HepG2 (cell line): ENCODE measurements around the gene C17orf75. TPM values are rescaled to one million over a fixed set of nuclear protein-coding genes. Genes with fewer than 3 reads are reported as not detected.

Experiments
- BHLHE40 ChIP-seq: IDR thresholded peaks from 2 replicates; pipeline ENCODE4 v1.6.1; 2011; ENCODE audit warnings: low read length, improper control_type of control experiment
- CBX5 ChIP-seq: sonication (generic); formaldehyde crosslinking; IDR thresholded peaks from 2 replicates; pipeline ENCODE4 v1.4.0; 2020; ENCODE audit warnings: missing genetic modification reagents, borderline replicate concordance
- CREB1 ChIP-seq, 2 experiments: fragments of 450-650 bp in 1 of 2; IDR thresholded peaks; 2 replicates each; pipeline ENCODE4 v1.6.1; 2016 to 2017; ENCODE audit warnings: control low read depth in 1 of 2, mild to moderate bottlenecking in 1 of 2, missing compliant biosample characterization in 1 of 2, missing genetic modification characterization in 1 of 2
- GABPA ChIP-seq, 2 experiments: IDR thresholded peaks; 2 replicates each; pipeline ENCODE4 v1.6.1; 2011 to 2016; ENCODE audit warnings: low read depth in 2 of 2, low read length in 1 of 2, missing biosample characterization in 1 of 2, missing genetic modification characterization in 1 of 2
- HMGA1 ChIP-seq: sonication (generic); formaldehyde crosslinking; conservative IDR thresholded peaks from 2 replicates; pipeline ENCODE4 v1.4.0; 2020; ENCODE audit warnings: missing genetic modification reagents
- HNRNPLL ChIP-seq: fragments of 200-400 bp; formaldehyde crosslinking; IDR thresholded peaks from 2 replicates; pipeline ENCODE4 v1.6.1; 2017; ENCODE audit warnings: mild to moderate bottlenecking, low read depth, low read length; ENCODE audit not compliant: poor library complexity, severe bottlenecking
- KAT7 ChIP-seq: IDR thresholded peaks from 2 replicates; pipeline ENCODE4 v1.6.1; 2018; ENCODE audit warnings: borderline replicate concordance, missing compliant biosample characterization
- PATZ1 ChIP-seq: sonication (generic); formaldehyde crosslinking; IDR thresholded peaks from 2 replicates; pipeline ENCODE4 v1.4.0; 2020; ENCODE audit warnings: missing genetic modification reagents
- RBM39 ChIP-seq: fragments of 200-400 bp; formaldehyde crosslinking; IDR thresholded peaks from one replicate; pipeline ENCODE4 v1.6.1; 2018; ENCODE audit warnings: antibody characterized with exemption, mild to moderate bottlenecking, low read depth, low read length; ENCODE audit not compliant: poor library complexity, severe bottlenecking
- RNF2 ChIP-seq: fragments of 450-650 bp; conservative IDR thresholded peaks from 2 replicates; pipeline ENCODE4 v1.6.1; 2016; ENCODE audit warnings: low read depth
- SIN3B ChIP-seq: fragments of 150-350 bp; IDR thresholded peaks from 2 replicates; pipeline ENCODE4 v1.6.1; 2014; ENCODE audit warnings: low read length
- SRY ChIP-seq: sonication (generic); formaldehyde crosslinking; IDR thresholded peaks from 2 replicates; pipeline ENCODE4 v1.8.0; 2022; ENCODE audit warnings: mild to moderate bottlenecking, missing genetic modification reagents
- TBX2 ChIP-seq: sonication (generic); formaldehyde crosslinking; IDR thresholded peaks from 2 replicates; pipeline ENCODE4 v1.5.0; 2020; ENCODE audit warnings: missing genetic modification reagents, mild to moderate bottlenecking, borderline replicate concordance
- ZBTB8A ChIP-seq: sonication (generic); formaldehyde crosslinking; IDR thresholded peaks from 2 replicates; pipeline ENCODE4 v1.4.0; 2020; ENCODE audit warnings: mild to moderate bottlenecking, low read depth, missing genetic modification reagents, borderline replicate concordance
- ZEB1 ChIP-seq: IDR thresholded peaks from 2 replicates; pipeline ENCODE4 v1.6.1; 2012; ENCODE audit warnings: mild to moderate bottlenecking, low read depth, inconsistent platforms; ENCODE audit not compliant: insufficient replicate concordance
- ZFP36L1 ChIP-seq: sonication (generic); formaldehyde crosslinking; IDR thresholded peaks from 2 replicates; pipeline ENCODE4 v1.8.0; 2022; ENCODE audit warnings: mild to moderate bottlenecking, missing genetic modification reagents, moderate library complexity
- ZNF20 ChIP-seq: sonication (generic); formaldehyde crosslinking; IDR thresholded peaks from 2 replicates; pipeline ENCODE4 v1.4.0; 2020; ENCODE audit warnings: mild to moderate bottlenecking, moderate library complexity, missing genetic modification reagents
- ZNF670 ChIP-seq: sonication (generic); formaldehyde crosslinking; IDR thresholded peaks from 2 replicates; pipeline ENCODE4 v1.8.0; 2022; ENCODE audit warnings: mild to moderate bottlenecking, missing genetic modification reagents, borderline replicate concordance
- ZNF781 ChIP-seq: sonication (generic); formaldehyde crosslinking; IDR thresholded peaks from 2 replicates; pipeline ENCODE4 v1.5.1; 2020; ENCODE audit warnings: borderline replicate concordance, mild to moderate bottlenecking, missing genetic modification reagents; ENCODE audit errors: not compliant biosample characterization
- ZSCAN29 ChIP-seq: sonication (generic); formaldehyde crosslinking; conservative IDR thresholded peaks from 2 replicates; pipeline ENCODE4 v1.4.0; 2020; ENCODE audit warnings: mild to moderate bottlenecking, missing genetic modification reagents
- polyA plus RNA-seq, 8 experiments: library from polyadenylated mRNA; depleted of rRNA in 3 of 8; stranded (reverse) in 7 of 8; unstranded in 1 of 8; fragments of >200 nt; fragmentation: Illumina TruSeq in 4 of 8; extraction: Trizol in 4 of 8; gene quantifications; 2 replicates each; pipeline versions ENCODE4 v1.2.1 to v1.2.3, GENCODE V29; 2011 to 2016; ENCODE audit warnings: low read depth in 4 of 8, missing spikeins in 1 of 8, mixed read lengths in 1 of 8; ENCODE audit not compliant: insufficient read depth in 1 of 8
- total RNA-seq, 5 experiments: library from RNA; depleted of rRNA; stranded (reverse); fragments of >200 nt; fragmentation: Illumina TruSeq; extraction: Trizol; gene quantifications; 2 replicates each; pipeline ENCODE4 v1.2.3, GENCODE V29; 2016; ENCODE audit warnings: low read depth in 1 of 5
- TF ChIP-seq, protein P1 (sequence below): sonication (generic); formaldehyde crosslinking; IDR thresholded peaks from 2 replicates; pipeline ENCODE4 v1.4.0; 2020; ENCODE audit warnings: missing genetic modification reagents
- TF ChIP-seq, protein P2 (sequence below): sonication (generic); formaldehyde crosslinking; IDR thresholded peaks from 2 replicates; pipeline ENCODE4 v1.8.0; 2022; ENCODE audit warnings: missing genetic modification reagents, mild to moderate bottlenecking, moderate library complexity, borderline replicate concordance

C17orf75 gene
- total and polyA plus RNA-seq, 2 of the 13 experiments (the other 11 are each of a cell fraction or from before 2014, with no cell fraction given) = 16.2 to 33.0 TPM

DNA sequence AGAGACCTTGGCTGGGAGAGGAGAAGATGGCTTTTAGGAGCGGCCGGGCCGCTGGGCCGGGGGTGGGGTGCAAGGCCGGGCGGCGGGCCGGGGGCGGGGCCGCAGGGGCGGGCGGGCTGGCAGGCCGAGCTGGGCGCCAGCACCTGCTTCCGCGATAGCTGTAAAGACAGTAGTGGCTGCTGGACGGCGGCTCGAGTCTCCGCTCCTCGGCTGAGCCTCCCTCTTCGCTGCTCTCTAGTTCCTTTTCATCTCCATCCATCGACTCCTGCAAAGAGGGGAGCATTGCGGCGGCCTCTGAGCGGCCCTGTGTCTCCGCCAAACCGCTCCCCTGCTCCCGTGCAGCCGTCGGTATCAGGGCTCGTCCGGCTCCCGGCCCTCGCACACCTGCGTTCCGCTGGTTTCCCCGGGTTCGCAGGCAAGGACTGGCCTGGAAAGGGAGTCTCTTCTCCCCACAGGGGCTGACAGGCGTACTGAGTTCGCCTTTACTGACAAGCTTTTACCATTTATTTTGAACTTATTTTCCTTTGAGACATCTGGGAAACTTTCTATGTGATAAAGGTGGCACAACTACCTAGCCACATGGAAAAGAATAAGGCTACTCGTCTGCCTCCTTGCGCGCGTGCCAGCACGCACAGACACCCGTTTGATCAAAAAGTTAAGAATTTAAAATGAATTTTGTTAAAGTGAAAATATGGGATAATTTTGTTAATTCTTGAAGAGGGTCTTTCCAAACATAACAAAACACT lies at the start of gene C17orf75 (continued):
- peak; percentile 87 for TF ChIP-seq RBM39
- TF ChIP-seq ZNF781 = peak; percentile 63
- TF ChIP-seq ZBTB8A (CRISPR knock-in tag) = no peak
- peak; percentile 76 for TF ChIP-seq HNRNPLL
- TF ChIP-seq CBX5 = peak; percentile 98
- TF ChIP-seq, protein P1, sequence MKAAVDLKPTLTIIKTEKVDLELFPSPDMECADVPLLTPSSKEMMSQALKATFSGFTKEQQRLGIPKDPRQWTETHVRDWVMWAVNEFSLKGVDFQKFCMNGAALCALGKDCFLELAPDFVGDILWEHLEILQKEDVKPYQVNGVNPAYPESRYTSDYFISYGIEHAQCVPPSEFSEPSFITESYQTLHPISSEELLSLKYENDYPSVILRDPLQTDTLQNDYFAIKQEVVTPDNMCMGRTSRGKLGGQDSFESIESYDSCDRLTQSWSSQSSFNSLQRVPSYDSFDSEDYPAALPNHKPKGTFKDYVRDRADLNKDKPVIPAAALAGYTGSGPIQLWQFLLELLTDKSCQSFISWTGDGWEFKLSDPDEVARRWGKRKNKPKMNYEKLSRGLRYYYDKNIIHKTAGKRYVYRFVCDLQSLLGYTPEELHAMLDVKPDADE (CRISPR knock-in tag) = no peak
- TF ChIP-seq SIN3B = peak; percentile 78; the same call in 1 of the 2 replicates
- peak; percentile 28 for TF ChIP-seq ZEB1
- no peak for TF ChIP-seq ZSCAN29 (CRISPR knock-in tag)
- 0 out of 2 replicates have a peak, but pooled peaks have one; percentile 27 for TF ChIP-seq ZNF20 (CRISPR knock-in tag)
- no peak for TF ChIP-seq HMGA1 (CRISPR knock-in tag)
- peak; percentile 80 for TF ChIP-seq GABPA (IDR thresholded peaks at IDR 0.05; ENCODE audit: low read depth, low read length)
- TF ChIP-seq GABPA (CRISPR knock-in tag; IDR thresholded peaks at IDR 0.05; ENCODE audit: low read depth) = peak; percentile 91
- peak; percentile 74; the same call in 1 of the 2 replicates for TF ChIP-seq SRY (CRISPR knock-in tag)
- TF ChIP-seq, protein P2, sequence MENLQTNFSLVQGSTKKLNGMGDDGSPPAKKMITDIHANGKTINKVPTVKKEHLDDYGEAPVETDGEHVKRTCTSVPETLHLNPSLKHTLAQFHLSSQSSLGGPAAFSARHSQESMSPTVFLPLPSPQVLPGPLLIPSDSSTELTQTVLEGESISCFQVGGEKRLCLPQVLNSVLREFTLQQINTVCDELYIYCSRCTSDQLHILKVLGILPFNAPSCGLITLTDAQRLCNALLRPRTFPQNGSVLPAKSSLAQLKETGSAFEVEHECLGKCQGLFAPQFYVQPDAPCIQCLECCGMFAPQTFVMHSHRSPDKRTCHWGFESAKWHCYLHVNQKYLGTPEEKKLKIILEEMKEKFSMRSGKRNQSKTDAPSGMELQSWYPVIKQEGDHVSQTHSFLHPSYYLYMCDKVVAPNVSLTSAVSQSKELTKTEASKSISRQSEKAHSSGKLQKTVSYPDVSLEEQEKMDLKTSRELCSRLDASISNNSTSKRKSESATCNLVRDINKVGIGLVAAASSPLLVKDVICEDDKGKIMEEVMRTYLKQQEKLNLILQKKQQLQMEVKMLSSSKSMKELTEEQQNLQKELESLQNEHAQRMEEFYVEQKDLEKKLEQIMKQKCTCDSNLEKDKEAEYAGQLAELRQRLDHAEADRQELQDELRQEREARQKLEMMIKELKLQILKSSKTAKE (CRISPR knock-in tag) = no peak
- TF ChIP-seq KAT7 (CRISPR knock-in tag) = peak; percentile 92
- TF ChIP-seq TBX2 (CRISPR knock-in tag) = peak; percentile 79
- TF ChIP-seq ZNF670 (CRISPR knock-in tag) = peak; percentile 74; the same call in 1 of the 2 replicates
- peak; percentile 92 for TF ChIP-seq PATZ1
- no peak for TF ChIP-seq RNF2
- peak; percentile 71; the same call in 1 of the 2 replicates for TF ChIP-seq ZFP36L1 (CRISPR knock-in tag)
- TF ChIP-seq CREB1 (IDR thresholded peaks at IDR 0.05) = no peak
- TF ChIP-seq CREB1 (CRISPR knock-in tag; IDR thresholded peaks at IDR 0.05) = no peak
- peak; percentile 89 for TF ChIP-seq BHLHE40
